HFFc6 (cell line): Measurements from ENCODE around the gene ARHGEF16. TPM values are rescaled to one million over a fixed set of nuclear protein-coding genes. Genes with fewer than 3 reads are reported as not detected.

Experiments used
- DNase-seq: peaks from one replicate; pipeline ENCODE4 v3.0.0-alpha.2; 2018
- H3K27ac Mint-ChIP-seq: 2 replicates; pipeline ENCODE4 v1.8.0; 2020; ENCODE audit warnings: mild to moderate bottlenecking, mixed read lengths
- H3K27me3 Mint-ChIP-seq: 2 replicates; pipeline ENCODE4 v1.8.0; 2021; ENCODE audit warnings: mild to moderate bottlenecking, moderate library complexity, mixed read lengths; ENCODE audit not compliant: insufficient read depth
- H3K36me3 Mint-ChIP-seq: 2 replicates; pipeline ENCODE4 v1.8.0; 2021; ENCODE audit warnings: low read depth, mixed read lengths
- H3K4me1 Mint-ChIP-seq: 2 replicates; pipeline ENCODE4 v1.8.0; 2020; ENCODE audit warnings: low read depth, mixed read lengths
- H3K4me3 Mint-ChIP-seq: 2 replicates; pipeline ENCODE4 v1.8.0; 2020; ENCODE audit warnings: mild to moderate bottlenecking, moderate library complexity, mixed read lengths
- H3K9me3 Mint-ChIP-seq: 2 replicates; pipeline ENCODE4 v1.8.0; 2020; ENCODE audit warnings: mild to moderate bottlenecking, mixed read lengths
- CTCF ChIP-seq: fragments of 200-600 bp; sonication (generic); IDR thresholded peaks from 2 replicates; pipeline ENCODE4 v1.5.0; 2021; ENCODE audit warnings: antibody characterized with exemption, mild to moderate bottlenecking
- total RNA-seq, 6 experiments: library from RNA; stranded (reverse); fragmentation: NEBNext Ultra II Directional; extraction: Animal tissue kit (Norgen Biotek cat#: 25700); gene quantifications; 2 replicates in 1 of 6; 3 replicates in 5 of 6; pipeline ENCODE4 v1.2.3, GENCODE V29; 2021

Gene ARHGEF16
- total RNA-seq, 6 experiments from 2014 or later = 0.08 to 0.18 (median 0.17) TPM; not detected in 3

GRCh38 chr1:3522564-3523265 is 68.2 kb downstream of the ARHGEF16 start:
- Mint-ChIP-seq H3K27me3 (peaks cover 2% of the 10 kb centered on the region), H3K9me3 (no peaks in the 10 kb centered on the region), H3K4me3 (no peak overlapping the region), H3K4me1 (no peaks in the 10 kb centered on the region), H3K36me3 (no peaks in the 10 kb centered on the region), H3K27ac (peak overlapping the region; percentile 75; the same call in 1 of the 2 replicates)
- peak; percentile 65 for DNase-seq
- no peak for TF ChIP-seq CTCF

- Mint-ChIP-seq H3K36me3 (no peaks in the 10 kb centered on the region), H3K4me1 (peaks cover 1% of the 10 kb centered on the region; the same call in 1 of the 2 replicates), H3K9me3 (no peaks in the 10 kb centered on the region), H3K4me3 (no peak overlapping the region), H3K27me3 (peaks cover 2% of the 10 kb centered on the region), H3K27ac (no peak overlapping the region)
- no peak for TF ChIP-seq CTCF
- no peak for DNase-seq
Measured at GRCh38 chr1:3523980-3524379, 69.5 kb downstream of the ARHGEF16 start.

GRCh38 chr1:3524556-3525203 is 70.2 kb downstream of the ARHGEF16 start:
- H3K36me3 Mint-ChIP-seq = no peaks in the 10 kb centered on the region
- DNase-seq = no peak
- no peak overlapping the region for H3K4me3 Mint-ChIP-seq
- H3K4me1 Mint-ChIP-seq = peaks cover 8% of the 10 kb centered on the region
- no peak overlapping the region for H3K27ac Mint-ChIP-seq
- H3K27me3 Mint-ChIP-seq = peaks cover 2% of the 10 kb centered on the region
- H3K9me3 Mint-ChIP-seq = no peaks in the 10 kb centered on the region
- no peak for TF ChIP-seq CTCF

GRCh38 chr1:3525551-3526482 is 71.4 kb downstream of the ARHGEF16 start:
- Mint-ChIP-seq H3K27me3 (peaks cover 2% of the 10 kb centered on the region), H3K4me1 (peaks cover 17% of the 10 kb centered on the region), H3K27ac (no peak overlapping the region), H3K4me3 (no peak overlapping the region), H3K36me3 (no peaks in the 10 kb centered on the region), H3K9me3 (no peaks in the 10 kb centered on the region)
- TF ChIP-seq CTCF = no peak
- DNase-seq = no peak

GRCh38 chr1:3527774-3528173 is 73.3 kb downstream of the ARHGEF16 start:
- Mint-ChIP-seq H3K36me3 (no peaks in the 10 kb centered on the region), H3K9me3 (no peaks in the 10 kb centered on the region), H3K27me3 (no peaks in the 10 kb centered on the region; the same call in 1 of the 2 replicates), H3K27ac (no peak overlapping the region), H3K4me3 (no peak overlapping the region), H3K4me1 (peaks cover 23% of the 10 kb centered on the region)
- no peak for DNase-seq
- no peak for TF ChIP-seq CTCF
